ENCODE measurements around the gene GAK. TPM values are rescaled to one million over a fixed set of nuclear protein-coding genes. Genes with fewer than 3 reads are reported as not detected.

Gene GAK
- total RNA-seq, 1 donor from 2014 or later = 130 TPM

DNA sequence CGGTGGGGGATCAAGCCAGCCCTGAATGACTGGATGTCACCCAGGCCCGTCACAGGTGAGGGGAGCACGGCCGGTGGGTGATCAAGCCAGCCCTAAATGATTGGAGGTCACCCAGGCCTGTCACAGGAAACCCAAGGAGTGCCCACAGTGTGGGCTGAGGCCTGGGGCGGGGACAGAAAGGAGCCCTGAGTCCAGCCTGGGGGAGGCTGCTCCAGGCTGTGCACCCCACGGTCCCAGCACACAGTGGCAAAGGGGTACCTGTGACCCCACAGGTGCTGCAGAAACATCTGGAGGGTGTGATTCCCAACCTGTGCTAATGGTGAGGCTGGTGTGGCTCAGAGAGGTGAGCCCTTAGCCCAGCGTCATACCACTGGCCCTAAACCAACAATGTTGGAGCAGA lies 100.0 kb downstream of the GAK start:
- intact Hi-C loops (cut with DNase I) = no loop called here
- ATAC-seq (no peak), DNase-seq (peak; percentile 21)
- H3K27me3 ChIP-seq (ENCODE audit: low read depth) = peaks cover 41% of the 10 kb centered on the region
- no peaks in the 10 kb centered on the region for H3K36me3 ChIP-seq
- H3K4me3 ChIP-seq = no peak overlapping the region
- H3K4me1 ChIP-seq = no peaks in the 10 kb centered on the region
- TF ChIP-seq, protein P1, sequence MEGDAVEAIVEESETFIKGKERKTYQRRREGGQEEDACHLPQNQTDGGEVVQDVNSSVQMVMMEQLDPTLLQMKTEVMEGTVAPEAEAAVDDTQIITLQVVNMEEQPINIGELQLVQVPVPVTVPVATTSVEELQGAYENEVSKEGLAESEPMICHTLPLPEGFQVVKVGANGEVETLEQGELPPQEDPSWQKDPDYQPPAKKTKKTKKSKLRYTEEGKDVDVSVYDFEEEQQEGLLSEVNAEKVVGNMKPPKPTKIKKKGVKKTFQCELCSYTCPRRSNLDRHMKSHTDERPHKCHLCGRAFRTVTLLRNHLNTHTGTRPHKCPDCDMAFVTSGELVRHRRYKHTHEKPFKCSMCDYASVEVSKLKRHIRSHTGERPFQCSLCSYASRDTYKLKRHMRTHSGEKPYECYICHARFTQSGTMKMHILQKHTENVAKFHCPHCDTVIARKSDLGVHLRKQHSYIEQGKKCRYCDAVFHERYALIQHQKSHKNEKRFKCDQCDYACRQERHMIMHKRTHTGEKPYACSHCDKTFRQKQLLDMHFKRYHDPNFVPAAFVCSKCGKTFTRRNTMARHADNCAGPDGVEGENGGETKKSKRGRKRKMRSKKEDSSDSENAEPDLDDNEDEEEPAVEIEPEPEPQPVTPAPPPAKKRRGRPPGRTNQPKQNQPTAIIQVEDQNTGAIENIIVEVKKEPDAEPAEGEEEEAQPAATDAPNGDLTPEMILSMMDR (IDR thresholded peaks at IDR 0.05) = no peak
- H3K9me3 ChIP-seq = no peaks in the 10 kb centered on the region
- H3K27ac ChIP-seq = no peak overlapping the region

- no peak for ATAC-seq
- no peaks in the 10 kb centered on the region for H3K9me3 ChIP-seq
- no peak overlapping the region for H3K27ac ChIP-seq
- TF ChIP-seq, protein P1 (IDR thresholded peaks at IDR 0.05) = no peak
- H3K27me3 ChIP-seq (ENCODE audit: low read depth) = peaks cover 47% of the 10 kb centered on the region
- peak; percentile 22 for DNase-seq
- H3K4me3 ChIP-seq = no peak overlapping the region
- no peaks in the 10 kb centered on the region for H3K36me3 ChIP-seq
- H3K4me1 ChIP-seq = peaks cover 6% of the 10 kb centered on the region
- intact Hi-C loops (cut with DNase I) = no loop called here
Measured at GRCh38 chr4:831483-831805, 100.7 kb downstream of the GAK start.

GRCh38 chr4:830601-831482 lies 101.3 kb downstream of the GAK start:
- Histone ChIP-seq H3K36me3 (no peaks in the 10 kb centered on the region), H3K4me3 (no peak overlapping the region), H3K9me3 (no peaks in the 10 kb centered on the region), H3K27me3 (ENCODE audit: low read depth) (peaks cover 47% of the 10 kb centered on the region), H3K4me1 (peaks cover 6% of the 10 kb centered on the region), H3K27ac (no peak overlapping the region)
- no peak for ATAC-seq
- DNase-seq = peak; percentile 35
- TF ChIP-seq, protein P1 (IDR thresholded peaks at IDR 0.05) = no peak
- intact Hi-C loops (cut with DNase I) = no loop called here

DNA sequence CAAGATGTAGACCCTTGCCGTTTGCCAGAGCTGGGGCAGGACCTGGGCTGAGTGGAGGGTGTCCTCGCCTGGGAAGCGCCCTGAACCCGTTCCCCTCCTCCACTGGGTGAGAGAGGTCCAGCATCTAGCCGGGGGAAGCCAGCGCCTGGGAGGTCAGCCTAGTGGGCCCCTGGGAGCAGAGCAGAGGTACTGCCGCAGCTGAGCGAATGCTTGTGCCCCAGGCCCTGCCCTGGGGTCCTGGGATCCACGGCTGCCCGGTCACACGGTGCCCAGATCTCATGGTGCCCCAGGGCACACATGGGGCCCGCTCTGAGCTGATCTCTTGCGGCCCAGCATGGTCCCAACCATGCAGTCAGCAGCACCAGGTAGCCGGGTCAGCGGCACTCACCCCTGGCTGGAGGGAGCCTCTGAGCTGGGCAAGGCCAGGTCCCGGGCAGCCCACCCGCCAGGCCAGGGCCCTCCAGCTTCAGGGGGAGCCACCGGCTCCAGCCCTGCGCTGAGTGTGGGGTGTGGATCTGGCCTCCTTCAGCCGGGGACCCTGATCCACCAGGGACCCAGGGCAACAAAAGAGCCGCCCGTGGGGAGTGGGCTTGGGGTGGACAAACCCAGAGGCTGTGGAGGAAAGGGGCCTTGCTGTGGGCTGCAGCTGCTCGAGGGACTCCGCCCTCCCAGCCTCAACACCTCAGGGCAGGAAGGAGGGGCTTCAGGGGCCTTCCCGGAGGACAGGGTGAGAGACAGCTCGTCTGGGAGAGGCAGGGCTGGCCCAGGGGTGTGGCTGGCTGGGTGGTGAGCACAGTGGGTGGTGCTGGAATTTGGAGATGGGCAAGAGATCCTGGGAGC lies 102.1 kb downstream of the GAK start:
- no peaks in the 10 kb centered on the region for H3K36me3 ChIP-seq
- no peak overlapping the region for H3K27ac ChIP-seq
- ATAC-seq (no peak), DNase-seq (peak; percentile 32)
- peaks cover 6% of the 10 kb centered on the region for H3K4me1 ChIP-seq
- H3K4me3 ChIP-seq = no peak overlapping the region
- H3K27me3 ChIP-seq (ENCODE audit: low read depth) = peaks cover 53% of the 10 kb centered on the region
- intact Hi-C loops (cut with DNase I) = no loop called here
- TF ChIP-seq, protein P1 (IDR thresholded peaks at IDR 0.05) = no peak
- H3K9me3 ChIP-seq = no peaks in the 10 kb centered on the region

DNA sequence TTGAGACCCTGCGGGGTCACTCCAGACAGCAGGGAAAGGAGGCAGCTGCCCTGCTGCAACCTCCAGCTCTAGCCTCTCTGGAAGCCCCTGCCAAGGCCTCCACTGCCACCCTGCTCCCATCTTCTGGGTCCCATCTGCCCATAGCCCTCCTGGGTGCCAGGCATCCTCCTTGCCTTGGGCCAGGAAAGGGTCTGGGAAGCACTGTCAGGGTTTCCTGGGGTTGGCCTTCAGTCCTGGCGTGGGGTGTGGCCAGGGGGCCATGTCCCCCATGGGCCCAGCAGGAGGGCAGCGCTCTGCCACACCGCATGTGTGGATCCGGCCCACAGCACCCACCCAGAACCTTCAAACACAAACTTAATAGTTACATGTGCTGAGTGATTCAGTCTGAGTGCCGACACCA lies 102.8 kb downstream of the GAK start:
- DNase-seq = peak; percentile 20
- TF ChIP-seq, protein P1 (IDR thresholded peaks at IDR 0.05) = no peak
- no peak for ATAC-seq
- H3K36me3 ChIP-seq = no peaks in the 10 kb centered on the region
- H3K9me3 ChIP-seq = no peaks in the 10 kb centered on the region
- peaks cover 60% of the 10 kb centered on the region for H3K27me3 ChIP-seq (ENCODE audit: low read depth)
- no peak overlapping the region for H3K4me3 ChIP-seq
- H3K27ac ChIP-seq = no peak overlapping the region
- intact Hi-C loops (cut with DNase I) = no loop called here
- H3K4me1 ChIP-seq = peaks cover 6% of the 10 kb centered on the region

All from lower lobe of right lung (tissue), 2 donors.